ENCODE measurements around the gene HIGD1C.

Gene HIGD1C

GRCh38 chr12:51018956-51019355, 66.6 kb downstream of the HIGD1C start:
- DNase-seq (ENCODE audit: low read depth in 2 of 2) = no peak

- DNase-seq (ENCODE audit: low read depth in 2 of 2) = no peak
Measured at GRCh38 chr12:51019927-51020326, 67.6 kb downstream of the HIGD1C start.

Measured in stimulated activated CD4-positive, alpha-beta T cell treated with anti-CD3 and anti-CD28 coated beads, Interleukin-12 subunit alpha, Interleukin-12 subunit beta, amount 100 ng/mL, for 24 hours (primary cell).